PC-9 (cell line): ENCODE results near the gene TBX15. TPM values are rescaled to one million over a fixed set of nuclear protein-coding genes. Genes with fewer than 3 reads are reported as not detected.

Experiments
- BruUV-seq: library from RNA; stranded (reverse); fragments of 400-500 nt; replicated peaks from 2 replicates; lab custom pipeline; 2021; lab: Mats Ljungman, UMichigan
- CTCF ChIA-PET: fragments of 300-600 bp; sonication (Branson Sonifier 250); formaldehyde crosslinking; loops from one replicate; lab custom pipeline; 2022; ENCODE audit warnings: antibody characterized with exemption; lab: Charles Lee
- POLR2A ChIA-PET: fragments of 300-600 bp; sonication (Branson Sonifier 250); formaldehyde crosslinking; loops from one replicate; lab custom pipeline; 2022; ENCODE audit warnings: antibody characterized with exemption; ENCODE audit not compliant: unreplicated experiment; lab: Charles Lee
- DNase-seq, 2 experiments: peaks; one replicate each; pipeline versions ENCODE4 v3.0.0 to v3.0.0-alpha.2; 2015 to 2022; ENCODE audit warnings: mixed read lengths in 1 of 2
- H2AFZ ChIP-seq: fragments of 200-600 bp; sonication (generic); 2 replicates; pipeline ENCODE4 v1.8.1; 2017; ENCODE audit warnings: antibody characterized with exemption
- H3F3A ChIP-seq: fragments of 200-600 bp; sonication (generic); 2 replicates; pipeline ENCODE4 v1.8.1; 2017; ENCODE audit warnings: antibody characterized with exemption, mild to moderate bottlenecking, low read depth; ENCODE audit not compliant: insufficient read depth
- H3K27ac ChIP-seq: fragments of 200-600 bp; sonication (generic); 2 replicates; pipeline ENCODE4 v1.6.1; 2016; ENCODE audit warnings: mixed run types
- H3K27me3 ChIP-seq: fragments of 200-600 bp; sonication (generic); 2 replicates; pipeline ENCODE4 v1.6.1; 2016; ENCODE audit warnings: low read depth, mixed run types; ENCODE audit not compliant: insufficient read depth
- H3K36me3 ChIP-seq: fragments of 200-600 bp; sonication (generic); 2 replicates; pipeline ENCODE4 v1.6.1; 2016; ENCODE audit warnings: low read depth, mixed run types
- H3K4me1 ChIP-seq: fragments of 200-600 bp; sonication (generic); replicated peaks from 2 replicates; pipeline ENCODE4 v1.6.1; 2016; ENCODE audit warnings: mixed run types; ENCODE audit not compliant: insufficient read depth
- H3K4me2 ChIP-seq: fragments of 200-600 bp; sonication (generic); 2 replicates; pipeline ENCODE4 v1.6.1; 2017; ENCODE audit warnings: mixed run types
- H3K4me3 ChIP-seq: fragments of 200-600 bp; sonication (generic); 2 replicates; pipeline ENCODE4 v1.6.1; 2016; ENCODE audit warnings: mixed run types
- H3K79me2 ChIP-seq: fragments of 200-600 bp; sonication (generic); 2 replicates; pipeline ENCODE4 v1.6.1; 2017; ENCODE audit warnings: low read depth, mixed run types
- H3K9me2 ChIP-seq: fragments of 200-600 bp; sonication (generic); 2 replicates; pipeline ENCODE4 v1.8.1; 2017; ENCODE audit warnings: mild to moderate bottlenecking; ENCODE audit not compliant: insufficient read depth
- H3K9me3 ChIP-seq: fragments of 200-600 bp; sonication (generic); 2 replicates; pipeline ENCODE4 v1.8.1; 2016; ENCODE audit warnings: low read depth; ENCODE audit not compliant: insufficient read depth
- H4K20me1 ChIP-seq: fragments of 200-600 bp; sonication (generic); 2 replicates; pipeline ENCODE4 v1.8.1; 2017; ENCODE audit not compliant: insufficient read depth
- EZH2 ChIP-seq: fragments of 200-600 bp; sonication (generic); IDR thresholded peaks from 2 replicates; pipeline ENCODE4 v1.8.0; 2017; ENCODE audit warnings: antibody characterized with exemption, low read depth
- intact Hi-C: fragments of 100-400 bp; cut with micrococcal nuclease; formaldehyde crosslinking; loops from one replicate; pipeline ENCODE4 v1.10.0; 2022; ENCODE audit not compliant: unreplicated experiment
- total RNA-seq: library from RNA; stranded (reverse); gene quantifications from 2 replicates; pipeline ENCODE4 v1.2.3, GENCODE V29; 2021
- TF ChIP-seq, protein P1 (sequence below): fragments of 200-600 bp; sonication (generic); conservative IDR thresholded peaks from 2 replicates; pipeline ENCODE4 v1.6.1; 2017; ENCODE audit warnings: mixed run types, antibody characterized with exemption, mild to moderate bottlenecking, moderate library complexity

TBX15 gene
- total RNA-seq, 1 experiment from 2014 or later = not detected

DNA sequence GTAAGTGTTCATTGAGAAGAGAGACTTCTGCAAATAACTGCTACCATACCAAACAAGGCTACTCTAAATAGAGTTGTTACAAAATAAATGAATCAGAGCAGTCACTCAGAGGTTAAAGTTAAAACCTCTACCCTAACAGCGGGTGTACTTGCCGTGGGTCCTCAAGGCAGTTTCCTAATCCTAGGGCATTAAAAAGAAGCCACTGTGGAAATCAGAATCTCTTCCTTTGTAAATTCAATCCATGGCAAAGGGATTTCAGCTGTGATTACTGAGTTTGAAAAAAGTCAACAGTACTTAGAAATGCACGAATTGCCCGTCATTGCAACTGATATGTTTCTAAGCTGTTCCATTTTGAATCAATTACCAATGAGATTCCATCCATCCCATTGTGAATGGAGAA is 13.5 kb downstream of the TBX15 start:
- POLR2A ChIA-PET = no interaction called here
- BruUV-seq = no TSS peak
- Histone ChIP-seq H3K27ac (no peak overlapping the region), H2AFZ (no peak overlapping the region), H3K36me3 (no peaks in the 10 kb centered on the region), H3K4me1 (no peaks in the 10 kb centered on the region), H3K79me2 (no peaks in the 10 kb centered on the region), H3K4me3 (no peak overlapping the region), H3K9me3 (no peaks in the 10 kb centered on the region; the same call in 1 of the 2 replicates), H3K27me3 (peaks cover 75% of the 10 kb centered on the region), H3K4me2 (no peak overlapping the region), H3K9me2 (no peaks in the 10 kb centered on the region), H3F3A (no peaks in the 10 kb centered on the region), H4K20me1 (no peaks in the 10 kb centered on the region)
- TF ChIP-seq, protein P1, sequence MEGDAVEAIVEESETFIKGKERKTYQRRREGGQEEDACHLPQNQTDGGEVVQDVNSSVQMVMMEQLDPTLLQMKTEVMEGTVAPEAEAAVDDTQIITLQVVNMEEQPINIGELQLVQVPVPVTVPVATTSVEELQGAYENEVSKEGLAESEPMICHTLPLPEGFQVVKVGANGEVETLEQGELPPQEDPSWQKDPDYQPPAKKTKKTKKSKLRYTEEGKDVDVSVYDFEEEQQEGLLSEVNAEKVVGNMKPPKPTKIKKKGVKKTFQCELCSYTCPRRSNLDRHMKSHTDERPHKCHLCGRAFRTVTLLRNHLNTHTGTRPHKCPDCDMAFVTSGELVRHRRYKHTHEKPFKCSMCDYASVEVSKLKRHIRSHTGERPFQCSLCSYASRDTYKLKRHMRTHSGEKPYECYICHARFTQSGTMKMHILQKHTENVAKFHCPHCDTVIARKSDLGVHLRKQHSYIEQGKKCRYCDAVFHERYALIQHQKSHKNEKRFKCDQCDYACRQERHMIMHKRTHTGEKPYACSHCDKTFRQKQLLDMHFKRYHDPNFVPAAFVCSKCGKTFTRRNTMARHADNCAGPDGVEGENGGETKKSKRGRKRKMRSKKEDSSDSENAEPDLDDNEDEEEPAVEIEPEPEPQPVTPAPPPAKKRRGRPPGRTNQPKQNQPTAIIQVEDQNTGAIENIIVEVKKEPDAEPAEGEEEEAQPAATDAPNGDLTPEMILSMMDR = no peak
- TF ChIP-seq EZH2 = no peak
- intact Hi-C loops = no loop called here
- no peak for DNase-seq
- CTCF ChIA-PET = no interaction called here

DNA sequence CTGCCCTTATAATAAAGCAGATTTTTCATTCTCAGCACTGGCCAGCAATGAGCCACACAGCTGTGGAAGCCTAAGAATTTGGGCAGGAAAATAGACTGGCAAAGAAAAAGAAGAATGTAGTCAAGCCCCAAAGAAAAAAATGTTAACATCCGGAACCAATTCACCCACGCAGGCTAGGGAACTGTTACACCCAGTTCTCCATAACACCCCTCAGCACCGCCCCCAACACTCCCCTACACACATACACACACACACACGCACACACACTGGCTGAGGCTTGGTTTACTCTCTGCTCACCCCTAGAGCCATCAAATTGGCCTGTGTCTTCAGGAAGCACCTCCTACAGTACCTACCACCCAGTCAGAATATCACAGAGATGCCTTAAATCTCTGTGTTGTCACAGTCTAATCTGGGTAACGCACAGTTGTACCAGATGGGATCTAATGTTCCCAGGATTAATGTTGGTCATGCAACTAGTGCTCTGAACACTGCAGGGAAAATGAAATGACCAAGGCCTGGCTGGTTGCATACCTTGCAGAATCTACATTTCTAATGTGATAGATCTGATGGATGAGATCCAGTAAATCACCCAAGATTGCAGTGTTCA is 14.5 kb downstream of the TBX15 start:
- TF ChIP-seq, protein P1 = no peak
- no peak for TF ChIP-seq EZH2
- intact Hi-C loops = no loop called here
- Histone ChIP-seq H3K27ac (no peak overlapping the region), H3K36me3 (no peaks in the 10 kb centered on the region), H3F3A (no peaks in the 10 kb centered on the region), H4K20me1 (no peaks in the 10 kb centered on the region), H3K27me3 (peaks cover 68% of the 10 kb centered on the region), H3K9me3 (no peaks in the 10 kb centered on the region; the same call in 1 of the 2 replicates), H3K4me1 (no peaks in the 10 kb centered on the region), H3K4me3 (no peak overlapping the region), H3K9me2 (no peaks in the 10 kb centered on the region), H3K79me2 (no peaks in the 10 kb centered on the region), H2AFZ (no peak overlapping the region), H3K4me2 (no peak overlapping the region)
- no peak for DNase-seq
- ChIA-PET CTCF (no interaction called here), POLR2A (no interaction called here)
- no TSS peak for BruUV-seq

DNA sequence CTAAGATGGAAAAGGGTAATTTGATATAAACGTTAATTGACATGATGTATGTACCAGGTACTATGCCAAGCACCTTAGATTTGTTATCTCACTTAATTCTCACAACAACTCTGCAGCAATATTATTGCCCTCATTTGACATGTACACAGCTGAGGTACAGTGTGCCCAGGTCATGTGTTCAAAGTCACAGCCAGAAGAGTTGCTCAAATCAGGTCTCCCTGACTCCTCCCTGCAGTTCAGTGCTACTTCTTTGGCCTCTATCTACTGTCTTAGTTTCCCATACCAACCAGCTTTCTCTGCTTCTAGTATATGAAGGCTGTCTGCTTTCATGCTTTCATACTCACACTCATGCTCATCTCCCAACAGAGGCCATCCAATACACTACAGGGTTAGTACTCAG is 15.1 kb downstream of the TBX15 start:
- no peaks in the 10 kb centered on the region for H3K9me2 ChIP-seq
- H3K36me3 ChIP-seq = no peaks in the 10 kb centered on the region
- no peaks in the 10 kb centered on the region for H3K79me2 ChIP-seq
- no peak for DNase-seq
- BruUV-seq = no TSS peak
- no peak overlapping the region for H3K4me3 ChIP-seq
- no peaks in the 10 kb centered on the region for H3F3A ChIP-seq
- H3K27me3 ChIP-seq = peaks cover 63% of the 10 kb centered on the region
- ChIA-PET POLR2A (no interaction called here), CTCF (no interaction called here)
- no peak for TF ChIP-seq EZH2
- TF ChIP-seq, protein P1 = no peak
- H4K20me1 ChIP-seq = no peaks in the 10 kb centered on the region
- no peak overlapping the region for H3K27ac ChIP-seq
- H3K4me1 ChIP-seq = no peaks in the 10 kb centered on the region
- H2AFZ ChIP-seq = no peak overlapping the region
- no peak overlapping the region for H3K4me2 ChIP-seq
- intact Hi-C loops = no loop called here
- H3K9me3 ChIP-seq = no peaks in the 10 kb centered on the region; the same call in 1 of the 2 replicates
